ENCODE data around the gene SCD. TPM values are rescaled to one million over a fixed set of nuclear protein-coding genes. Genes with fewer than 3 reads are reported as not detected.

The SCD gene
- total and polyA plus RNA-seq, 2 of the 13 experiments (the other 11 are each of a cell fraction or from before 2014, with no cell fraction given): 492 to 512 TPM

- no peaks in the 10 kb centered on the region for H3K9me3 ChIP-seq (ENCODE audit: low read length)
- POLR2A ChIA-PET: interaction anchor here (0.6 to 12.6 kb wide), 17 partner anchors 8 to 540 kb away, joined by 3 to 287 read pairs (median 4); no protein-coding TSS in a partner anchor
- intact Hi-C loops (cut with micrococcal nuclease; ENCODE audit: unreplicated experiment) (no loop called here), in situ Hi-C loops (cut with HindIII; ENCODE audit: extremely low pct_ligation_motif_present, low pct_unique_long_range_greater_than_20kb) (loop anchor here (5.0 to 25.0 kb wide), 3 partner anchors 91 to 546 kb away; no protein-coding TSS in a partner anchor)
- peaks cover 9% of the 10 kb centered on the region for H3K79me2 ChIP-seq (ENCODE audit: insufficient read depth, low read length)
- peaks cover 74% of the 10 kb centered on the region for H3K4me1 ChIP-seq (ENCODE audit: insufficient read depth, low read length)
- H3K36me3 ChIP-seq (replicated peaks in 1 of 2; ENCODE audit: control insufficient read depth in 1 of 2, insufficient read depth in 2 of 2, low read length in 2 of 2): no peaks in the 10 kb centered on the region
- peak; percentile 77 for DNase-seq (ENCODE audit: low spot score)
- H3K9ac ChIP-seq (ENCODE audit: insufficient read depth, low read depth, low read length): peak overlapping the region; percentile 74
- CTCF ChIA-PET (ENCODE audit: low intra/inter-chr PET ratio, low total read pairs): interaction anchor here (0.8 to 10.5 kb wide), 2 partner anchors 19 to 90 kb away, joined by 3 to 297 read pairs; no protein-coding TSS in a partner anchor
- BruUV-seq (replicated peaks): TSS peak; percentile 79
- no peak for FAIRE-seq
- H3K27ac ChIP-seq (ENCODE audit: extremely low read length, insufficient read depth, low read length): peak overlapping the region; percentile 77
- no peaks in the 10 kb centered on the region for H3K27me3 ChIP-seq (ENCODE audit: control insufficient read depth in 1 of 2, insufficient read depth in 2 of 2, low read length in 2 of 2)
- peak overlapping the region; percentile 99 for H3K4me2 ChIP-seq (ENCODE audit: low read depth, low read length)
- H3K4me3 ChIP-seq (replicated peaks in 1 of 3; ENCODE audit: insufficient read depth in 1 of 3, low read depth in 2 of 3, low read length in 3 of 3): peak overlapping the region; percentile 43 to 72 (median 46)
- H4K20me1 ChIP-seq (ENCODE audit: insufficient read depth, low read length): no peaks in the 10 kb centered on the region
- H2AFZ ChIP-seq (ENCODE audit: low read length): no peak overlapping the region
- peak; percentile 69 for ATAC-seq
- WGBS (ENCODE audit: low lambda C conversion rate): 0% methylated on average over 10 of the region's 12 CpGs
- TF ChIP-seq TFDP1 (CRISPR knock-in tag; IDR thresholded peaks at IDR 0.05; ENCODE audit: borderline replicate concordance) (no peak), ZNF232 (CRISPR knock-in tag; IDR thresholded peaks at IDR 0.05; ENCODE audit: borderline replicate concordance) (0 out of 2 replicates have a peak, but pooled peaks have one; percentile 52), ZNF724P (CRISPR knock-in tag; IDR thresholded peaks at IDR 0.05; ENCODE audit: borderline replicate concordance) (peak; percentile 81; the same call in 1 of the 2 replicates), IRF9 (CRISPR knock-in tag; IDR thresholded peaks at IDR 0.05; ENCODE audit: borderline replicate concordance) (peak; percentile 45), ELF1 (CRISPR knock-in tag; IDR thresholded peaks at IDR 0.05) (peak; percentile 18; the same call in 1 of the 2 replicates), TP53 (CRISPR knock-in tag; conservative IDR thresholded peaks at IDR 0.05) (0 out of 2 replicates have a peak, but pooled peaks have one; percentile 48), KDM5B (CRISPR knock-in tag; IDR thresholded peaks at IDR 0.05; ENCODE audit: borderline replicate concordance) (peak; percentile 74; the same call in 1 of the 2 replicates), PATZ1 (CRISPR knock-in tag; IDR thresholded peaks at IDR 0.05) (peak; percentile 85; the same call in 1 of the 2 replicates), POLR2AphosphoS5 (IDR thresholded peaks at IDR 0.05; ENCODE audit: low read depth, low read length) (peak; percentile 64; the same call in 1 of the 2 replicates), ZNF3 (CRISPR knock-in tag; IDR thresholded peaks at IDR 0.05) (no peak), EP300 (IDR thresholded peaks at IDR 0.05; ENCODE audit: low read depth in 2 of 2, low read length in 2 of 2) (peak in 1 of 2 experiments; percentile 47; a peak in 2 of 4 replicates), EP300 (CRISPR knock-in tag; IDR thresholded peaks at IDR 0.05; ENCODE audit: borderline replicate concordance) (no peak), KDM1A (CRISPR knock-in tag; IDR thresholded peaks at IDR 0.05) (no peak), FOXK1 (CRISPR knock-in tag; IDR thresholded peaks at IDR 0.05; ENCODE audit: borderline replicate concordance, low read depth) (peak; percentile 10; the same call in 1 of the 2 replicates), NR2F1 (CRISPR knock-in tag; IDR thresholded peaks at IDR 0.05) (peak in 1 of 2 experiments; percentile 63; a peak in 2 of 4 replicates), HIVEP1 (CRISPR knock-in tag; IDR thresholded peaks at IDR 0.05) (0 out of 2 replicates have a peak, but pooled peaks have one; percentile 23), ZNF576 (CRISPR knock-in tag; IDR thresholded peaks at IDR 0.05) (0 out of 2 replicates have a peak, but pooled peaks have one; percentile 43)
These were observed 5.8 kb upstream of the SCD start for GRCh38 chr10:100340948-100341847.
